GM18507 (cell line): ENCODE results near the gene ADAM19.
A peak's percentile ranks its signal among the peaks of the same experiment; 100 is the strongest.
"Not testable (repeated sequence)": the region's sequence is repeated elsewhere in the genome, so short reads cannot be mapped to it uniquely, and the experiment has no call there.

Experiments
- DNase-seq: peaks from one replicate; pipeline ENCODE4 v3.0.0; 2011; ENCODE audit warnings: low read depth; ENCODE audit not compliant: insufficient read length; ENCODE audit errors: extremely low spot score
- FAIRE-seq: peaks from 2 replicates; lab custom pipeline; 2011; peaks lifted over from hg19 to GRCh38; lab: Jason Lieb, UNC

The ADAM19 gene

DNA sequence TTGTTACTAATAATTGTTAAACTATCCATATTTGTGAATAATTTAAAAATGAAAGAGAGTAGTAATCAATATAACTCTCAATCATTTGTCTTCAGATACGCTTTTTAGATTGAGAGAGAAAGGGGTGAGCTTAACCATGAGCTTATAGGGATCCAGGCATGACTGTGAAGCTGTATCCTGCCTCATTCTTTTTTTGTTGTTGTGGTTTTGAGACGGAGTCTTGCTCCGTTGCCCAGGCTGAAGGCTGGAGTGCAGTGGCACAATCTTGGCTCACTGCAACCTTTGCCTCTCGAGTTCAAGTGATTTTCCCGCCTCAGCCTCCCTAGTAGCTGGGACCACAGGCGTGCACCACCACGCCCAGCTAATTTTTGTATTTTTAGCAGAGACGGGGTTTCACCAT is 71.5 kb downstream of the ADAM19 start:
- DNase-seq = no peak
- no peak for FAIRE-seq

- DNase-seq = peak; percentile 23
Measured at GRCh38 chr5:157502143-157502647, 73.4 kb downstream of the ADAM19 start.

GRCh38 chr5:157497875-157498611 is 77.5 kb downstream of the ADAM19 start:
- FAIRE-seq = no peak
- DNase-seq = no peak

More at GRCh38 chr5:157502143-157502647, 73.4 kb downstream of the ADAM19 start:
- peak; percentile 92 for FAIRE-seq

GRCh38 chr5:157496864-157497263 is 78.7 kb downstream of the ADAM19 start:
- no peak for DNase-seq
- no peak for FAIRE-seq

- FAIRE-seq (no peak), DNase-seq (no peak)
Measured at GRCh38 chr5:157494178-157494832, 81.3 kb downstream of the ADAM19 start.

- DNase-seq (no peak), FAIRE-seq (no peak)
Measured at GRCh38 chr5:157492886-157493285, 82.7 kb downstream of the ADAM19 start.

DNA sequence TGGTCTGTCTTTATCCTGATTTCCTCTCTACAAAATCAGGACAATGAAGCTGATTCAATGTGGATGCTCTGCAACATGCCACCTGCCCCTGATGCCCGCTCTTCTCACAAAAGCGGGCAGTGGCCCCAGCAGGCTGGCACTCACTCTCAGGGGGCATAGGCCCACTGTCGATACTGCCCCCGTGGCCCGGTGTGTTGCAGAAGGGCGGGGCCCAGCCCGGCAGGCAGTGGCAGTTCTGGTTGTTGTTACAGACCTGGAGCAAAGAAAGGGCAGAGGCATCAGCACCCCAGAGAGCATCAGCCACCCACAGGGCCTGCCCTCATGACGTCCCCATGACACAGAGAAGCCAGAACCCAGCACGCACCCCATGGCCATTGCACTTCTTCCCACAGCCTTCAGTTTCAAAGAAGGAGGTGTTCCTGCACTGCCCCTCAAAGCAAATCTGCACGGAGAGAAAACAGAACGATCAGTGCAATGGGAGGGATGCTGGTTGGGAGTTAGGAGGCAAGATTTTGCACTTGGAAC is 84.0 kb downstream of the ADAM19 start:
- FAIRE-seq (no peak), DNase-seq (no peak)

- FAIRE-seq (no peak), DNase-seq (no peak)
Measured at GRCh38 chr5:157487358-157487757, 88.2 kb downstream of the ADAM19 start.

DNA sequence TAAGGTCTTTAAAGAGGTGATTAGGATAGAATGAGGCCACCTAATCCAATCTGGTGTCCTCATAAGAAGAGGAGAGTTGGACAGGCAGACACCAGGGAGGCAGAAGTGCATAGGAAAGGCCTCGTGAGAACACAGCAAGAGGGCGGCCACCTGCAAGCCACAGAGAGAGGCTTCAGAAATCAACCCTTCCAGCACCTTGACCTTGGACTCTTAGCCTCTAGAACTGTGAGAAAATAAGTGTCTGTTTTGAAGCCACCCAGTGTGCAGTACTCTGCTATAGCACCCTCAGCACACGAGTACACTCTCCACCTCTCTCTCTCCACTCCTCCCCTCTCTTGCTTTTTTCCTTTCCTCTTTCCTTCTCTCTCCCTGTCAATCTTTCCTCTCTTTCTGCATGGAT is 88.7 kb downstream of the ADAM19 start:
- no peak for DNase-seq
- peak; percentile 9 for FAIRE-seq

DNA sequence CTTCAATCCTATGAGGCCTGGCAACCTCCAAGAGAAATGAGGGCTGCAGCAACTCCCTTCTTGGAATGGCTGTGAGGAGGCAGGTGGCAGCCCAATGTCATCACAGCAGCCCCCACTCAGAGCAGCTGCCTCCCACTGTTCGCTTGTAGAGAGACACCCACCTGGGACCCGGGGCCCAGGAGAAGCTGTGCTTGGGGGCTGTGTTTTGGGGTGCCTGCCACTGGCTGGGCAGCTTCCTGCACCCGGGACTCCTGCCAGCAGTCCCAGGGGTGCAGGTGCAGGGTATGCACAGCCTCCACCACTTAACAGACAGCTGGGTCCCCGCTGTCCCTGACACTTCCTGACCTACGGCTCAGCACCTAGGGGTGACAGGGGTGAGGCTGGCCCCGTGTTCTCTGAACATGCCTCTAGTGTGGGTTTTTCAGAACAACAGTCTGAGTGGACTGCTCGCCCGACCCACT is 89.3 kb downstream of the ADAM19 start:
- no peak for DNase-seq
- FAIRE-seq = no peak

GRCh38 chr5:157485811-157486210 is 89.8 kb downstream of the ADAM19 start:
- FAIRE-seq = no peak
- DNase-seq = no peak

- DNase-seq (no peak), FAIRE-seq (no peak)
Measured at GRCh38 chr5:157485340-157485739, 90.2 kb downstream of the ADAM19 start.

DNA sequence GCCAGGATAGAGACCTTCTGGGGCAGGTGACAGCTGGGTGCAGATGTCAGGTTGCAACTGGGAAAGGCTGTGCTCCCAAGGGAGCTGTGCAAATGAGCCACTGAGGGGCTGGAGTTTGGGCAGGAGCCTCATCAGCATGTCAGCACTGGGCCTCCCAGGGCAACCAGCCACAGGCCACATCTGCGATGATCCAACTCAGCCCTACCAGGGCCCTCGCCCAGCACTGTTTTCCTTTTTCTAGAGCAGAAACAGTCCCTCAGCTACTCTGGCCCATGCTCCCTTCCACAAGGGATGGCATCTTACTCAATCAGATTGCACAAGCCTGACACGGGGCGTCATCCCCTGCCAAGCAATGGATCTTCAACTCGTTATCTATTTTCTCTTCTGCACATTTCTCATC is 90.8 kb downstream of the ADAM19 start:
- FAIRE-seq (no peak), DNase-seq (no peak)

DNA sequence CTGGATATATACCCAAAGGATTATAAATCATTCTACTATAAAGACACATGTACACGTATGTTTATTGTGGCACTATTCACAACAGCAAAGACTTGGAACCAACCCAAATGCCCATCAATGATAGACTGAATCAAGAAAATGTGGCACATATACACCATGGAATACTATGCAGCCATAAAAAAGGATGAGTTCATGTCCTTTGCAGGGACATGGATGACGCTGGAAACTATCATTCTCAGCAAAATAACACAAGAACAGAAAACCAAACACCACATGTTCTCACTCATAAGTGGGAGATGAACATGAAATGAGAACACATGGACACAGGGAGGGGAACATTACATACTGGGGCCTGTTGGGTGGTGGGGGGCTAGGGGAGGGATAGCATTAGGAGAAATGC is 92.9 kb downstream of the ADAM19 start:
- DNase-seq, FAIRE-seq: not testable (repeated sequence)

DNA sequence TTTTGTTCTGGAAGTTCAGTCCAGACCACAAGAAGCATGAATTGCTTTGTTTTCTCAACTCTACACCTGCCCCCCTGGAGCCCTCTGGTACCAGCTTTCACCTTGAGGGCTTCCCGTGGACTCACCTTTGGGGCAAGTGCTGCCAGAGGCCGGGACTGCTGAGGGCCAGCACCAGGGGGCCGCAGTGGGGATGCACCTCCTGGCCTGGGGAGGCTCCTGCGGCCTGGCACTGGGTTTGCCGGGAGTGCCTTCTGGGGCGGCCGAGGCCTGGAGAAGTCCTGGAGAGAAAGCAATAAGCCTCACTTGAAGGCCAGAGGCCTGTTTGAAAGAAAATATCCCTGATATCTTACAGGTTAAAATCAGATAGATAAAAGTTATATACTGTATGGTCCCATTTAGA is 93.9 kb downstream of the ADAM19 start:
- FAIRE-seq (no peak), DNase-seq (no peak)

DNA sequence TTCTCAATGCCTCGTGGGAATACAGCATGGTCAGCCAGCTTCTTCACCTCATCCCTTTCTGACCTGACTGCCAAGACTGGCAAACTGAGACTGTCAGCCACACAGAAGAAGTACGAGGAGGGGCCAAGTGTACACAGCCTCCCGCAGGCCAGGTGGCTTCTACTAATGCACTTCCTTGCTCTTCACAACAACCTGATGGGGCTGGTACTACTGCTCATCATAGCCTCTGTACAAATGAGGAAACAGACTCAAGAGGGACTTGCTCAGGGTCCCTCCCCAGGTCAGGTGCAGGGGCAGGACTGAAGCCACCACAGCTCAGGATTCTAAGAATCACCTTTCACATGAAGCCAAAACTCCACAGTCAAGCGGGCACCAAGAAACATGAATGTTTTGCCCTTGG is 94.3 kb downstream of the ADAM19 start:
- DNase-seq (no peak), FAIRE-seq (no peak)

DNA sequence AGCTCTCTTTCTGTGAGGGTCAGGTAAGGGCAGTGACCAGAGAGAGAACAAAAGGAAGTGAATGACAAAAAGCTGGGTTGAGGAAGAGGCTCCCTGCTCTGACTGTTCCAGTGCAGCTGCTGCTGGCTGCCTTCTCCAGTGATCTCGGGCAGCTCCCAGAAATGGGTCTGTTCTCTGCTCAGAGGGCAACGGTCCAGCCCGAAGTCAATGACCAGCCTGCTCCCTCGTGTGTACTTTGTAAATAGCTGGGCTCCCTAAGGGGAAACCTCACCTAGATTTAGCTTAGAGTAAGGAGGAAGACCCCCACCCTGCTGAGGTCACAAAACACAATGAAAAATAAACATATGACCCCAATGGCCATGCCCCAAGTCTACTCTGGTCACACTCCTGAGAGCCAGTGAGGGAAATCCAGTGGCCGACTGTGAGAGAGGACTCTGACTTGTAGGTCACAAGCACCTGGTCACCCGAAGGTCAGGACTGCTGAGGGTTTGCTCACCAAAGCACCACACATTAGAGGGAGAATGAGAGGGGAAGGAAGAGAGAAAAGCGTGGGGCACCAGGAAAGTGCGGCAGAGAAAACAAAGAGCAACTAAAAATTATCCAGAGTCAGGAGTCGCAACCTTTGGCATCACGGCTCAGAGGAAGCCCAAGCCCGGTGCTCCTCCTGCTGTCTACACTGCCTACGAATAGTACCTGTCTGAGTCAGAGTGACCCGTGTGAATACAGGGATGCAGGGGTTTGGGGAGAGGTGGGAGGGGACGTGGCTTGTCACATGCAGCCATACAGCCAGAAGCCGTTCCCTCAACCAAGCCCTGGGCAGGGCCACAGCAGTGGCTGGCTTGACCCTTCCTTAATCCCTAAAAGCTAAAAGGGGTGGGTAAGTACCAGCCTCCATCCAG is 95.7 kb downstream of the ADAM19 start:
- no peak for DNase-seq
- FAIRE-seq = no peak

DNA sequence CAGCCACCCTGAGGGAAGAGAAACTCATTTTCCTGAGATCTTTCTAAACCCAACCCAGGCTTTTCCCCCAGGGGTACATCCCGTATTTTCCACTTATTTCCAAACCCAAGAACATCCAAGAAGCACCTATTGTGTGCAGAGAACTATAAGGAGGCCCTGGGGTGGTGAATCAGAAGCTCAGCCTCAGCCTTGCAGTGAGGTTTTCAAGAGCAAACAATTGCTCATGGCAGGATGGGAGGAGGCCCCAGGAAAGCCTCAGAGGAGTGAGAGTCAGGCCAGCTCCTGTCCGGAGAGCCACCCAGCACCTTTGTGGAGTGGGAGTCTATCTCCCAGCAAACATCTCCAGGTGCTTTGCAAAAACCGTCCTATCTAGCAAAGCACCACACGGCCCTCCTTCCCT is 96.4 kb downstream of the ADAM19 start:
- no peak for FAIRE-seq
- no peak for DNase-seq

DNA sequence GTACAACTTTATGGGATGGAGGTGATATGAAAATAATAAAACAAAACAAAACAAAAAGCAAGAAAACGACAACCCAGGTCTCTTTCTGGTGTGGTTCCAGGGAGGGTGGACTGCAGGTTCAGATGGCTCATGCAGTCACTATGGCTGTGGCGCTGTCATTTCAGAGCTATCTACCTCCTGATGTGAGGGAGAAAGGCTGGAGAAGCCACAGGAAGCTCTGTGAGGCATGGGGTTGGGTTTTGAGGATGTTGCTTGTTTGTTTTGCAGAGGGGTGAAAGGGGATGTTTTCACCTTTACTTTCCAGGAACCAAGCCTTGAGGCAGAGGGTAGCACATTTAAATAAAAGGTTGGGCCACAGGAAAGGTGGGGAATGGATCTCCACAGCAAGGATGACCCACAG is 96.8 kb downstream of the ADAM19 start:
- DNase-seq (no peak), FAIRE-seq (no peak)
